ENCODE data around the gene TOR3A. TPM values are rescaled to one million over a fixed set of nuclear protein-coding genes. Genes with fewer than 3 reads are reported as not detected.

The TOR3A gene
- polyA plus RNA-seq, 1 experiment = 16.8 TPM

- peaks cover 12% of the 10 kb centered on the region; the same call in 1 of the 2 replicates for H3K9me3 ChIP-seq (ENCODE audit: control insufficient read depth, insufficient read depth, low read length)
- POLR2A ChIA-PET = interaction anchor here (0.6 kb wide), 1 partner anchor 209 kb away, joined by 4 read pairs; no protein-coding TSS in a partner anchor
- no peak for TF ChIP-seq CTCF (IDR thresholded peaks at IDR 0.05; ENCODE audit: low read depth, low read length)
- DNase-seq (ENCODE audit: low read depth, low spot score) = no peak
- H3K27me3 ChIP-seq (ENCODE audit: control insufficient read depth, insufficient read depth, low read length) = no peaks in the 10 kb centered on the region
- no peak overlapping the region for H3K27ac ChIP-seq (ENCODE audit: low read depth, low read length)
- H3K4me3 ChIP-seq (ENCODE audit: low read depth, low read length) = no peak overlapping the region
- CTCF ChIA-PET = no interaction called here
Observed at GRCh38 chr1:179042087-179042486, 39.8 kb upstream of the TOR3A start.

GRCh38 chr1:179042700-179043099 is 39.2 kb upstream of the TOR3A start:
- ChIA-PET CTCF (no interaction called here), POLR2A (no interaction called here)
- TF ChIP-seq CTCF (IDR thresholded peaks at IDR 0.05; ENCODE audit: low read depth, low read length) = no peak
- no peak for DNase-seq (ENCODE audit: low read depth, low spot score)
- Histone ChIP-seq H3K27me3 (ENCODE audit: control insufficient read depth, insufficient read depth, low read length) (no peaks in the 10 kb centered on the region), H3K27ac (ENCODE audit: low read depth, low read length) (no peak overlapping the region), H3K9me3 (ENCODE audit: control insufficient read depth, insufficient read depth, low read length) (peaks cover 12% of the 10 kb centered on the region; the same call in 1 of the 2 replicates), H3K4me3 (ENCODE audit: low read depth, low read length) (no peak overlapping the region)

- no peak overlapping the region for H3K4me3 ChIP-seq (ENCODE audit: low read depth, low read length)
- CTCF ChIA-PET = no interaction called here
- H3K27me3 ChIP-seq (ENCODE audit: control insufficient read depth, insufficient read depth, low read length) = no peaks in the 10 kb centered on the region
- no peak for TF ChIP-seq CTCF (IDR thresholded peaks at IDR 0.05; ENCODE audit: low read depth, low read length)
- H3K27ac ChIP-seq (ENCODE audit: low read depth, low read length) = no peak overlapping the region
- H3K9me3 ChIP-seq (ENCODE audit: control insufficient read depth, insufficient read depth, low read length) = peaks cover 12% of the 10 kb centered on the region; the same call in 1 of the 2 replicates
- POLR2A ChIA-PET = no interaction called here
- no peak for DNase-seq (ENCODE audit: low read depth, low spot score)
Observed at GRCh38 chr1:179043266-179043665, 38.6 kb upstream of the TOR3A start.

- Histone ChIP-seq H3K27me3 (ENCODE audit: control insufficient read depth, insufficient read depth, low read length) (no peaks in the 10 kb centered on the region), H3K27ac (ENCODE audit: low read depth, low read length) (no peak overlapping the region), H3K4me3 (ENCODE audit: low read depth, low read length) (no peak overlapping the region), H3K9me3 (ENCODE audit: control insufficient read depth, insufficient read depth, low read length) (peaks cover 12% of the 10 kb centered on the region; the same call in 1 of the 2 replicates)
- ChIA-PET POLR2A (no interaction called here), CTCF (no interaction called here)
- no peak for TF ChIP-seq CTCF (IDR thresholded peaks at IDR 0.05; ENCODE audit: low read depth, low read length)
- no peak for DNase-seq (ENCODE audit: low read depth, low spot score)
Observed at GRCh38 chr1:179043907-179044306, 38.0 kb upstream of the TOR3A start.

- ChIA-PET CTCF (no interaction called here), POLR2A (no interaction called here)
- peaks cover 3% of the 10 kb centered on the region; the same call in 1 of the 2 replicates for H3K9me3 ChIP-seq (ENCODE audit: control insufficient read depth, insufficient read depth, low read length)
- DNase-seq (ENCODE audit: low read depth, low spot score) = no peak
- no peak overlapping the region for H3K4me3 ChIP-seq (ENCODE audit: low read depth, low read length)
- no peak overlapping the region for H3K27ac ChIP-seq (ENCODE audit: low read depth, low read length)
- H3K27me3 ChIP-seq (ENCODE audit: control insufficient read depth, insufficient read depth, low read length) = no peaks in the 10 kb centered on the region
- TF ChIP-seq CTCF (IDR thresholded peaks at IDR 0.05; ENCODE audit: low read depth, low read length) = no peak
Observed at GRCh38 chr1:179046808-179047635, 34.8 kb upstream of the TOR3A start.
